ENCODE measurements around the gene UBE2S. TPM values are rescaled to one million over a fixed set of nuclear protein-coding genes. Genes with fewer than 3 reads are reported as not detected.

Gene UBE2S
- total RNA-seq, 2 donors from 2014 or later: 43.8 to 147 TPM

DNA sequence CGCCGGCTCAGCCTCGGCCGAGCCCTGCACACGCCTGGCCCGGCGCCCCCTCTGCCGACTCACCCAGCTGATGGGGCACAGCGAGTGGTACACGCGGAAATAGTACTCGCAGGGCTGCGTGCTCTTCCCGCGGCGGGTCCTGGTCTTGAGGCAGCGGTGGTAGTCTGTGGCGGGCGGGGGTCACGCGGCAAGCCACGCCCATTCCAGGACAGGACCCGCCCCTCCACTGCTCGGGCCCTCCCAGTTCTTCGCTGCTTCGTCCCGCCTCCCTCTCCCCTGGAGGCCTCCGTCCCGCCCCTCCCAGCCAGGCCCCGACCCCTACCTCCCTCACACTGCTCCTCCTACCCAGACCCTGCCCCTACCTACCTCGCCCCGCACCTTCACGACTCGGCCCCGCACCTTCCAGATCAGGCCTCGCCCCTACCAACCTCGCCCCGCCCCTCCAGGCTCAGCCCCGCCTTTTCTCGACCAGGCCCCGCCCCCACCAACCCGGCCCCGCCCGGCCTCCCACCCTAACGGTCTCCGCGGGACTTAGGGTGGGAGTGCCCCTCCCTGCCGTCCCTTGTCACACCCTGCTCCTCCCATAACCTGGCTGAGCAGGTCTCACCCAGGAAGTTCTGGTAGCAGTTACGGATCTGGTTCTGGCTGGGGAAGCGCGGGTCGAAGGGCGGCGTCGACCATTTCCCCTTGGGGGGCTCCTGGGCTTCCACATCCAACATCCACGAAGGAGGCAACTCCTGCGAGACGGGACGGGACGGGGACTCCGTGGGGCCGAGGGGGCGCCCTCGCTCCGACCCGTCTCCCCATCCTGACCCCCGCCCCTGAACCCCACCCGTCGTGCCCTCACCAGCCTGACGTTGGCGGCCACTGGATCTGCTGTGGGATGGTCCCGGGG is 53.5 kb downstream of the UBE2S start:
- DNase-seq: peak; percentile 84
- peaks cover 5% of the 10 kb centered on the region for H3K4me1 ChIP-seq
- TF ChIP-seq, protein P1, sequence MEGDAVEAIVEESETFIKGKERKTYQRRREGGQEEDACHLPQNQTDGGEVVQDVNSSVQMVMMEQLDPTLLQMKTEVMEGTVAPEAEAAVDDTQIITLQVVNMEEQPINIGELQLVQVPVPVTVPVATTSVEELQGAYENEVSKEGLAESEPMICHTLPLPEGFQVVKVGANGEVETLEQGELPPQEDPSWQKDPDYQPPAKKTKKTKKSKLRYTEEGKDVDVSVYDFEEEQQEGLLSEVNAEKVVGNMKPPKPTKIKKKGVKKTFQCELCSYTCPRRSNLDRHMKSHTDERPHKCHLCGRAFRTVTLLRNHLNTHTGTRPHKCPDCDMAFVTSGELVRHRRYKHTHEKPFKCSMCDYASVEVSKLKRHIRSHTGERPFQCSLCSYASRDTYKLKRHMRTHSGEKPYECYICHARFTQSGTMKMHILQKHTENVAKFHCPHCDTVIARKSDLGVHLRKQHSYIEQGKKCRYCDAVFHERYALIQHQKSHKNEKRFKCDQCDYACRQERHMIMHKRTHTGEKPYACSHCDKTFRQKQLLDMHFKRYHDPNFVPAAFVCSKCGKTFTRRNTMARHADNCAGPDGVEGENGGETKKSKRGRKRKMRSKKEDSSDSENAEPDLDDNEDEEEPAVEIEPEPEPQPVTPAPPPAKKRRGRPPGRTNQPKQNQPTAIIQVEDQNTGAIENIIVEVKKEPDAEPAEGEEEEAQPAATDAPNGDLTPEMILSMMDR (IDR thresholded peaks at IDR 0.05): no peak
- H3K27me3 ChIP-seq: peaks cover 18% of the 10 kb centered on the region
- peak overlapping the region; percentile 55 to 83 for H3K9ac ChIP-seq (ENCODE audit: low read depth in 2 of 2, low read length in 2 of 2)
- intact Hi-C loops (cut with DNase I): no loop called here
- H3K27ac ChIP-seq: no peak overlapping the region
- no peaks in the 10 kb centered on the region for H3K36me3 ChIP-seq
- no peaks in the 10 kb centered on the region for H3K9me3 ChIP-seq
- peak overlapping the region; percentile 40 for H3K4me3 ChIP-seq

DNA sequence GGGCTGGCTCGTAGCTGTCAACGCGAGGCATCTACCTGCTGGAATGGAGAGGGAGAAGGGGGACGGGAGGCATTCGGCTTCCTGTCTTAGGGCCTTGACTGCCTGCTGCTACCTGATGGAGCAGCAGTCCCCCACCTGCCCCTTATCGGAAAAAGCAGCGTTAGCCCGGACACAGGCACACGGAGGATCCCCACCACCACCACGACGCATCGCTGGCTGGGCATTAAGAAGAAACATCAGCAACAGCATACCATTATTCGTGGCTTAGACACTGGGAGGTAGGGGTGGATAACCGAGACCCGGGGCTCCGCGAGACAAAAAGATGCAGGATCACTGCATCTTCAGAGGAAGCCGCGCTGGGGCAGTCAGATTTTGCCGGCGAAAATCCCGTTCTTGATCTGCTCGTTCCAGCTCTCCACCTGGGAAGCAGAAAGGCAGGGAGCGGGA is 54.2 kb downstream of the UBE2S start:
- Histone ChIP-seq H3K9ac (ENCODE audit: low read depth in 2 of 2, low read length in 2 of 2) (peak overlapping the region; percentile 55 to 83), H3K9me3 (no peaks in the 10 kb centered on the region), H3K4me3 (peak overlapping the region; percentile 40), H3K27ac (no peak overlapping the region), H3K4me1 (peaks cover 5% of the 10 kb centered on the region), H3K36me3 (no peaks in the 10 kb centered on the region), H3K27me3 (peaks cover 18% of the 10 kb centered on the region)
- no peak for DNase-seq
- intact Hi-C loops (cut with DNase I): no loop called here
- TF ChIP-seq, protein P1 (IDR thresholded peaks at IDR 0.05): no peak

DNA sequence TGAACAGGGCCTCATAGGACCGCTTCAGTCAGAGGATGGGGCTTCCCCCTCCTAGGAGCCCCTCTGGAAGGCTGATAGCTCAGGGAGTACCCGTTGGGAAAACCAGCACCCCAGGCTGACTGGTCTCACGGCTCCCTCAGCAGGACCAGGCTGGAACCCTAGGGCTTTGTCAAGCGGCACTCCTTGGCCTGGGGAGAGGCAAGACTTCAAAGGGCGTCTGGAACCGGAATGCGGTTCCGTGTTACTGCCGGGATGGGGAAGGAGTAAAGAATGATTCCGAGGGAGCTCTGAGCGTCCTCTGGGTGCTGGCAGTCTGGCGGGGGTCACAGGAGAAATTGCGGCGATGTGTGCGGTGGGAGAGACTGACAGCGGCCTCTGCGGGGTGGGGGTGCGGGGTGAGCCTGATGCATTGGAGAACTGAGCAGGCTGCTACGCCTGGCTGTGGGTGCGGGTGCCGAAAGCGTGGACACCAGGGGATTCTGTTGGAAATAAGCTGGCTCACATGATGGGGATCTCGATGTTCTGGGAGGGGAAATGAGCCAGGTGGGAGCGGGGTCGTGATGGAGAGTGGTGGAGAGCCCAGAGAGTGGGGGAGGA is 54.9 kb downstream of the UBE2S start:
- TF ChIP-seq, protein P1 (IDR thresholded peaks at IDR 0.05): no peak
- H3K9me3 ChIP-seq: no peaks in the 10 kb centered on the region
- peaks cover 5% of the 10 kb centered on the region for H3K4me1 ChIP-seq
- H3K36me3 ChIP-seq: no peaks in the 10 kb centered on the region
- H3K9ac ChIP-seq (ENCODE audit: low read depth in 2 of 2, low read length in 2 of 2): peak overlapping the region in 1 of 2 donors; percentile 55
- intact Hi-C loops (cut with DNase I): no loop called here
- no peak overlapping the region for H3K4me3 ChIP-seq
- no peak overlapping the region for H3K27ac ChIP-seq
- no peak for DNase-seq
- H3K27me3 ChIP-seq: peaks cover 18% of the 10 kb centered on the region

DNA sequence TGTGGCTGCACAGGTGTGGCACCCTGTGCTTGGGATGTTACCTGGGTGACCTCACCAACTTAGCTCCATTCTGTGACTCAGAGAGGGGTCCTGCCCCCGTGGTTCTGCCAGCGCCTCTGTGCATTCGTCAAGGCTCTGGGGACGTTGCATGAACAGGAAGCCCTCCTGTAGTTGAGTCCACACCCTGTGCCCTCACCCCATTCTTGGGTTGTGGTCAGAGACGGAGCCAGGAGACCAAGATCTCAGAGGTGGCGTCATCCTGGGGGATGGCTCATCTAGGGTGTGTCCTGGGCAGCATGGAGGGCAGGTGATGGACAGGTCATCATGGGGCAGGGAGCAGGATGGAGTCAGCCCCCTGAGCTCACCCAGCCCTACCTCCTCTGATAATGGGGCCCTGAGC is 55.5 kb downstream of the UBE2S start:
- TF ChIP-seq, protein P1 (IDR thresholded peaks at IDR 0.05): no peak
- Histone ChIP-seq H3K27me3 (peaks cover 18% of the 10 kb centered on the region), H3K9ac (ENCODE audit: low read depth in 2 of 2, low read length in 2 of 2) (no peak overlapping the region), H3K9me3 (no peaks in the 10 kb centered on the region), H3K27ac (no peak overlapping the region), H3K4me3 (no peak overlapping the region), H3K36me3 (no peaks in the 10 kb centered on the region), H3K4me1 (peaks cover 5% of the 10 kb centered on the region)
- intact Hi-C loops (cut with DNase I): no loop called here
- no peak for DNase-seq

DNA sequence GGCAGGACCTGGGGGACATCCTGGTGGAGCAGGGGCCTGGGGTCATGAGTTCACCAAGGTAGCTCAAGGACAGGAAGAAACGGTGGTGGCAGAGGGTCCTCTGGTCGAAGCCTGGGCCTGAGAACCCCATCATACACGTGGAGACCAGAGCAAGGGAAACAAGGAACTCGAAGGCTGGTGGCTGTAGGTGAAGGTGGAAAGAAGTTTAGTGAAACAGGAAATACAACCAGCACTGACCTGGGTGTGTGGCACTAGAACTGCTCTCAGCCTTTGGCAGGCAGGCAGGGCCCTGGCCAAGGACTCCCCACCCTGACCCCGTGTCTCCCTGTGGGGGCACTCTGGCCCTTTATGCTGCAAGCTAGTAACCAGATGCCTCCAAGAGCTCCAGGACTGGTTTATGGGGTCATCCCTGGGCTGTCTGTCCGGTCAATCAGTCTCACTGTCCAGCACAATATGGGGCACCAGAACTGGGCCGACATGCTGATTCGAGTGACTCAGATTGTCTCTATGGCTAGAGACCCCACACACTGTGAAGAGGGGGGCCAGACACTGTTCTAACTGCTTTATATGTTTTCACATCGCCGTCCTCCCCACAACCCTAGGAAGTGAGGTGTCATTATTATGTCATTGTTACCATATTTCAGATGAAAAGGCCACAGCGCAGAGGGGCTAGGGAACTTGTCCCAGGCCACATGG is 56.8 kb downstream of the UBE2S start:
- intact Hi-C loops (cut with DNase I): no loop called here
- TF ChIP-seq, protein P1 (IDR thresholded peaks at IDR 0.05): no peak
- Histone ChIP-seq H3K36me3 (no peaks in the 10 kb centered on the region), H3K9ac (ENCODE audit: low read depth in 2 of 2, low read length in 2 of 2) (peak overlapping the region in 1 of 2 donors; percentile 53), H3K4me3 (no peak overlapping the region), H3K4me1 (peaks cover 5% of the 10 kb centered on the region), H3K27me3 (peaks cover 18% of the 10 kb centered on the region), H3K9me3 (no peaks in the 10 kb centered on the region), H3K27ac (no peak overlapping the region)
- DNase-seq: peak; percentile 36

All from colonic mucosa (tissue), 4 donors.